C1 segment of cervical spinal cord (tissue), 14 donors: ENCODE results near the gene AHDC1.
"Not testable (repeated sequence)": the region's sequence is repeated elsewhere in the genome, so short reads cannot be mapped to it uniquely, and the experiment has no call there.

Source experiments
- DNase-seq, 14 donors: peaks; one replicate each; lab custom pipeline; 2025; lab: John Stamatoyannopoulos, UW

The AHDC1 gene

GRCh38 chr1:27634177-27634984 is 30.4 kb upstream of the AHDC1 start:
- peak in 1 of 14 donors; percentile 24 for DNase-seq

- DNase-seq = no peak
Measured at GRCh38 chr1:27633640-27634176, 29.8 kb upstream of the AHDC1 start.

GRCh38 chr1:27633298-27633610 is 29.3 kb upstream of the AHDC1 start:
- no peak for DNase-seq

- DNase-seq = no peak
Measured at GRCh38 chr1:27632387-27633297, 28.7 kb upstream of the AHDC1 start.

- no peak for DNase-seq
Measured at GRCh38 chr1:27630859-27631491, 27.0 kb upstream of the AHDC1 start.

GRCh38 chr1:27628712-27629111 is 24.8 kb upstream of the AHDC1 start:
- no peak for DNase-seq

GRCh38 chr1:27627733-27628132 is 23.8 kb upstream of the AHDC1 start:
- not testable (repeated sequence) for DNase-seq

GRCh38 chr1:27627061-27627460 is 23.1 kb upstream of the AHDC1 start:
- DNase-seq = no peak

- DNase-seq = peak in 1 of 14 donors; percentile 19
Measured at GRCh38 chr1:27626031-27626935, 22.3 kb upstream of the AHDC1 start.

- no peak for DNase-seq
Measured at GRCh38 chr1:27624467-27625178, 20.7 kb upstream of the AHDC1 start.

GRCh38 chr1:27623327-27624212 is 19.6 kb upstream of the AHDC1 start:
- no peak for DNase-seq

- DNase-seq = no peak
Measured at GRCh38 chr1:27622828-27623227, 18.9 kb upstream of the AHDC1 start.

- no peak for DNase-seq
Measured at GRCh38 chr1:27621051-27621920, 17.3 kb upstream of the AHDC1 start.

- DNase-seq = not testable (repeated sequence)
Measured at GRCh38 chr1:27619782-27620438, 16.0 kb upstream of the AHDC1 start.

- DNase-seq = no peak
Measured at GRCh38 chr1:27618341-27619082, 14.6 kb upstream of the AHDC1 start.

GRCh38 chr1:27617420-27617819 is 13.5 kb upstream of the AHDC1 start:
- no peak for DNase-seq

- no peak for DNase-seq
Measured at GRCh38 chr1:27616441-27616840, 12.5 kb upstream of the AHDC1 start.
